Activated CD8-positive, alpha-beta T cell treated with anti-CD3 and anti-CD28 coated beads for 36 hours (primary cell): Measurements from ENCODE around the gene PINK1. TPM values are rescaled to one million over a fixed set of nuclear protein-coding genes. Genes with fewer than 3 reads are reported as not detected.

Source experiments
- ATAC-seq: fragments of 200-7000 bp; cut with Tn5 transposase; one replicate; pipeline ENCODE4 v1.10.0; 2021; ENCODE audit warnings: mild to moderate bottlenecking, moderate library complexity
- CTCF ChIA-PET: fragments of 350-600 bp; sonication (Branson Sonifier 250); formaldehyde crosslinking; loops from one replicate; lab custom pipeline; 2021; ENCODE audit warnings: antibody characterized with exemption; lab: Charles Lee
- POLR2A ChIA-PET: fragments of 350-600 bp; sonication (Branson Sonifier 250); formaldehyde crosslinking; loops from one replicate; lab custom pipeline; 2021; ENCODE audit warnings: antibody characterized with exemption; lab: Charles Lee
- DNase-seq: peaks from one replicate; pipeline ENCODE4 v3.0.0-alpha.2; 2020
- H3K27ac Mint-ChIP-seq: one replicate; pipeline ENCODE4 v1.8.0; 2021; ENCODE audit warnings: mild to moderate bottlenecking, mixed read lengths
- H3K27me3 Mint-ChIP-seq: one replicate; pipeline ENCODE4 v1.8.0; 2021; ENCODE audit warnings: mixed read lengths
- H3K36me3 Mint-ChIP-seq: one replicate; pipeline ENCODE4 v1.8.0; 2021; ENCODE audit warnings: low read depth, mixed read lengths
- H3K4me1 Mint-ChIP-seq: one replicate; pipeline ENCODE4 v1.8.0; 2021; ENCODE audit warnings: low read depth, mixed read lengths
- H3K4me3 Mint-ChIP-seq: one replicate; pipeline ENCODE4 v1.8.0; 2021; ENCODE audit warnings: mild to moderate bottlenecking, moderate library complexity, mixed read lengths
- H3K9me3 Mint-ChIP-seq: one replicate; pipeline ENCODE4 v1.8.0; 2021; ENCODE audit warnings: mixed read lengths
- intact Hi-C: fragments of 100-400 bp; cut with micrococcal nuclease; formaldehyde crosslinking; loops from one replicate; pipeline ENCODE4 v1.10.0; 2022
- total RNA-seq, 2 experiments: library from RNA; stranded (reverse); gene quantifications; one replicate each; pipeline ENCODE4 v1.2.3, GENCODE V29; 2021
- TF ChIP-seq, protein P1 (sequence below): fragments of 200-600 bp; IDR thresholded peaks from one replicate; pipeline ENCODE4 v1.8.0; 2022; ENCODE audit warnings: antibody characterized with exemption, mild to moderate bottlenecking

PINK1 gene
- total RNA-seq, 2 experiments from 2014 or later: 2.7 to 3.3 TPM

DNA sequence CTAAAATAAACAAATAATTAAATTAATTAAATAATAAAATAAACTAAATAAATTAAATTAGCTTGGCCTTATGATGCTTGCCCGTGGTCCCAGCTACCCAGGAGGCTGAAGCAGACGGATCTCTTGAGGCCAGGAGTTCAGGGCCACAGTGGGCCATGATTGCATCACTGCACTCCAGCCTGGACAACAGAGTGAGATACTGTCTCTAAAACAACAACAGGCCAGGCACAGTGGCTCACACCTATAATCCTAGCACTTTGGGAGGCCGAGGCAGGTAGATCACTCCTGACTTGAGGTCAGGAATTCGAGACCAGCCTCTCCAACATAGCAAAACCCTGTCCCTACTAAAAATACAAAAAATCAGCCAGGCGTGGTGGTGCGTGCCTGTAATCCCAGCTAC lies 12.2 kb upstream of the PINK1 start:
- H3K36me3 Mint-ChIP-seq: no peaks in the 10 kb centered on the region
- H3K27me3 Mint-ChIP-seq: peaks cover 2% of the 10 kb centered on the region
- intact Hi-C loops: no loop called here
- TF ChIP-seq, protein P1, sequence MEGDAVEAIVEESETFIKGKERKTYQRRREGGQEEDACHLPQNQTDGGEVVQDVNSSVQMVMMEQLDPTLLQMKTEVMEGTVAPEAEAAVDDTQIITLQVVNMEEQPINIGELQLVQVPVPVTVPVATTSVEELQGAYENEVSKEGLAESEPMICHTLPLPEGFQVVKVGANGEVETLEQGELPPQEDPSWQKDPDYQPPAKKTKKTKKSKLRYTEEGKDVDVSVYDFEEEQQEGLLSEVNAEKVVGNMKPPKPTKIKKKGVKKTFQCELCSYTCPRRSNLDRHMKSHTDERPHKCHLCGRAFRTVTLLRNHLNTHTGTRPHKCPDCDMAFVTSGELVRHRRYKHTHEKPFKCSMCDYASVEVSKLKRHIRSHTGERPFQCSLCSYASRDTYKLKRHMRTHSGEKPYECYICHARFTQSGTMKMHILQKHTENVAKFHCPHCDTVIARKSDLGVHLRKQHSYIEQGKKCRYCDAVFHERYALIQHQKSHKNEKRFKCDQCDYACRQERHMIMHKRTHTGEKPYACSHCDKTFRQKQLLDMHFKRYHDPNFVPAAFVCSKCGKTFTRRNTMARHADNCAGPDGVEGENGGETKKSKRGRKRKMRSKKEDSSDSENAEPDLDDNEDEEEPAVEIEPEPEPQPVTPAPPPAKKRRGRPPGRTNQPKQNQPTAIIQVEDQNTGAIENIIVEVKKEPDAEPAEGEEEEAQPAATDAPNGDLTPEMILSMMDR: no peak
- ChIA-PET CTCF (interaction anchor here (1.0 kb wide), 1 partner anchor 12 kb away, joined by 3 read pairs; no protein-coding TSS in a partner anchor), POLR2A (no interaction called here)
- H3K4me1 Mint-ChIP-seq: no peaks in the 10 kb centered on the region
- ATAC-seq (no peak), DNase-seq (no peak)
- no peak overlapping the region for H3K27ac Mint-ChIP-seq
- no peak overlapping the region for H3K4me3 Mint-ChIP-seq
- H3K9me3 Mint-ChIP-seq: no peaks in the 10 kb centered on the region

GRCh38 chr1:20624709-20625108 lies 8.5 kb upstream of the PINK1 start:
- DNase-seq: no peak
- no peak overlapping the region for H3K27ac Mint-ChIP-seq

DNA sequence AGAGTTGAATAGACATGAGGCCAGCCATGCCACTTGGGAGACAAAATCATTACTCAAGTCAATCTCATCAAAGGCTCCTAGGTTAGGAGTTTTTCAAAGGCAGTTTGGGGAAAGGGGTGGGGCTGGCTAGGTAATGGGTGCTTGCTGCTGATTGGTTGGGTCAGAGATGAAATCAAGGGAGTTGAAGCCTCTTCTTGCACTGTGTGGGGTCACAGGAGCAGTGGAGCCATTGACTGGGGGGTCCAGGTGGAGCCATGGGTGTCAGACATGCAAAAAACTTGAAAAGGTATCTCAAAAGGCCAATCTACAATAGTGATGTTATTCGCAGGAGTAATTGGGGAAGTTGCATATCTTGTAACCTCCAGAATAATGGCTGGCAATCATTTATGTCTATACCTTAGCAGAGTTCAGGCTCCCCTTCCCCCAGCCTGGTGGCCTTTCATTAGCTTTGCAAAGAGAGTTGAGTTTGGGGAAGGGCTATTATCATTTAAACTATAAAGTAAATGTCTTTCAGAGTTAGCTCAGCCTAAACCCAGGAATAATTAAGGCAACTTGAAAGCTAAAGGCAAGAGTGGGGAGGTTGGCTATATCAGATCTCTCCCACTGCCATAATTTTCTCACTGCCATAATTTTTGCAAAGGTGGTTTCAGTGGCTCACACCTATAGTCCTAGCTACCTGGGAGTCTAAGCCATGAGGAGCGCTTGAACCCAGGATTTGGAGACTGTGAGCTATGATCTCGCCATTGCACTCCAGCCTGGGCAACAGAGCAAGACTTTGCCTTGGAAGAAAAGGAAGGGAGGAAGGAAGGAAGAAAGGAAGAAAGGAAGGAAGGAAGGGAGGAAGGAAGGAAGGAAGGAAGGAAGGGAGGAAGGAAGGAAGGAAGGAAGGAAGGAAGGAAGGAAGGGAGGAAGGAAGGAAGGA lies 7.8 kb upstream of the PINK1 start:
- no peaks in the 10 kb centered on the region for H3K4me1 Mint-ChIP-seq
- TF ChIP-seq, protein P1: no peak
- intact Hi-C loops: no loop called here
- CTCF ChIA-PET: interaction anchor here (1.4 to 1.8 kb wide), 2 partner anchors 7 to 9 kb away, joined by 3 to 7 read pairs; partner anchors contain the start of gene PINK1
- peaks cover 7% of the 10 kb centered on the region for H3K9me3 Mint-ChIP-seq
- no peak for DNase-seq
- no peaks in the 10 kb centered on the region for H3K36me3 Mint-ChIP-seq
- H3K27me3 Mint-ChIP-seq: peaks cover 8% of the 10 kb centered on the region
- no peak for ATAC-seq
- no peak overlapping the region for H3K27ac Mint-ChIP-seq
- H3K4me3 Mint-ChIP-seq: no peak overlapping the region
- POLR2A ChIA-PET: no interaction called here

More at GRCh38 chr1:20624709-20625108, 8.5 kb upstream of the PINK1 start:
- CTCF ChIA-PET: interaction anchor here (1.4 to 1.8 kb wide), 2 partner anchors 8 to 9 kb away, joined by 3 to 7 read pairs; partner anchors contain the start of gene PINK1
- intact Hi-C loops: no loop called here
- POLR2A ChIA-PET: interaction anchor here (1.1 kb wide), 1 partner anchor 29 kb away, joined by 3 read pairs; no protein-coding TSS in a partner anchor
- H3K27me3 Mint-ChIP-seq: peaks cover 8% of the 10 kb centered on the region
- ATAC-seq: no peak
- TF ChIP-seq, protein P1: no peak
- no peaks in the 10 kb centered on the region for H3K4me1 Mint-ChIP-seq
- no peak overlapping the region for H3K4me3 Mint-ChIP-seq
- H3K9me3 Mint-ChIP-seq: peaks cover 7% of the 10 kb centered on the region
- no peaks in the 10 kb centered on the region for H3K36me3 Mint-ChIP-seq

DNA sequence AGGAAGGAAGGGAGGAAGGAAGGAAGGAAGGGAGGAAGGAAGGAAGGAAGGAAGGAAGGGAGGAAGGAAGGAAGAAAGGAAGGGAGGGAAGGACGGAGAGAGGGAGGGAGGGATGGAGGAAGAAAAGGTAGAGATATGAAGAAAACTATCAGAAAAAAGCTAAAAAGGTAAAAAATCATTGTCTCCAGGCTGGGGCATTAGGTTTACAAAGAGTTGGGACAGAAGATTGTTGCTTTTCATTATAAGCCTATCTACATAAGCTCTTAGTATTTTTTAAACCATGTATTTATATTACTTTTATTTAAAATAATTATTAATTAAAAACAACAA lies 7.2 kb upstream of the PINK1 start:
- Mint-ChIP-seq H3K9me3 (peaks cover 7% of the 10 kb centered on the region), H3K4me1 (no peaks in the 10 kb centered on the region), H3K27me3 (peaks cover 8% of the 10 kb centered on the region), H3K36me3 (no peaks in the 10 kb centered on the region), H3K27ac (no peak overlapping the region), H3K4me3 (no peak overlapping the region)
- intact Hi-C loops: no loop called here
- ChIA-PET POLR2A (no interaction called here), CTCF (no interaction called here)
- ATAC-seq (no peak), DNase-seq (no peak)
- TF ChIP-seq, protein P1: no peak

GRCh38 chr1:20626524-20626923 lies 6.7 kb upstream of the PINK1 start:
- Mint-ChIP-seq H3K9me3 (peaks cover 7% of the 10 kb centered on the region), H3K4me3 (no peak overlapping the region), H3K4me1 (no peaks in the 10 kb centered on the region), H3K27me3 (peaks cover 8% of the 10 kb centered on the region), H3K36me3 (no peaks in the 10 kb centered on the region), H3K27ac (no peak overlapping the region)
- POLR2A ChIA-PET: no interaction called here
- CTCF ChIA-PET: no interaction called here
- TF ChIP-seq, protein P1: no peak
- ATAC-seq: no peak
- DNase-seq: no peak
- intact Hi-C loops: no loop called here
